Hepatocyte (in vitro differentiated cells): ENCODE measurements around the gene C22orf39.

Source experiments
- CTCF ChIP-seq: fragments of 200-600 bp; sonication (generic); IDR thresholded peaks from 2 replicates; pipeline ENCODE4 v1.5.1; 2016; ENCODE audit warnings: antibody characterized with exemption, mild to moderate bottlenecking; ENCODE audit not compliant: poor library complexity
- EZH2 ChIP-seq: fragments of 200-600 bp; sonication (generic); IDR thresholded peaks from 2 replicates; pipeline ENCODE4 v1.6.1; 2016; ENCODE audit warnings: antibody characterized with exemption, mild to moderate bottlenecking, borderline replicate concordance
- EZH2phosphoT487 ChIP-seq: fragments of 200-600 bp; sonication (generic); IDR thresholded peaks from one replicate; pipeline ENCODE4 v1.6.1; 2018; ENCODE audit warnings: antibody characterized with exemption, mild to moderate bottlenecking, low read depth, moderate library complexity; ENCODE audit not compliant: unreplicated experiment, severe bottlenecking

- TF ChIP-seq CTCF: no peak
- no peak for TF ChIP-seq EZH2phosphoT487
- TF ChIP-seq EZH2: no peak
Measured at GRCh38 chr22:19494676-19495173, 47.2 kb upstream of the C22orf39 start.
